ENCODE results near the gene APOBEC4. TPM values are rescaled to one million over a fixed set of nuclear protein-coding genes. Genes with fewer than 3 reads are reported as not detected.

The APOBEC4 gene
- total and polyA plus RNA-seq, 2 of the 4 experiments (the other 2 are of a cell fraction) = not detected

DNA sequence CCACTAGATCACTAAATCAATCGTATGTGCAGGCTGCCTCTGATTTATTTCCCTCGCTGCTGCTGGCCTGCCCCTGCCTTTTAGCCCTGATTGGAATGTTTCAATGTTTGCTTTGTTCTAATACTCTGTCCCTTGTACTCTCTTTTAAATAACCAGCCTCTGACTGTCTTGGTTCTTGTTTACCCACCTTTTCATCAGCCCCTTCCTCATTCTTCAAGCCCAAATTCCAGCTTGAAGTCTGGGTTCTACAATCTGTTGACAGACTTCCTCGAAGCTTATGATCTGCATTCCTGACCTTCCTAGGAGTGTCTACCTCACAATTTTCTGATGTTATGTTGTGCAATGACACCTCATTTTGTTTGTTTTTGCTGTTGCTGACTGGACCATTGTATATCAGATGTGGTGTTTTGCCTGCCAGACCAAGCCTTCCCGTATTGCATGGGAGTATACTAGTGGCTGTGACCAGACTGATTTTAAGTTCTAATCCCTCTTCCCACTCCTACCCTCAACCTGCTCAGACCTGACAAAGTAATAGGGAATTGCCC is 46.6 kb upstream of the APOBEC4 start:
- H2BK5ac ChIP-seq (ENCODE audit: low read depth, low read length, poor library complexity, severe bottlenecking) = peak overlapping the region; percentile 6
- no peak overlapping the region for H3K4me3 ChIP-seq (ENCODE audit: insufficient read depth, low read depth, low read length)
- no peak overlapping the region for H3K4me2 ChIP-seq (ENCODE audit: low read depth, low read length)
- no peak overlapping the region for H3K18ac ChIP-seq (ENCODE audit: low read depth, low read length)
- H3K4me1 ChIP-seq (ENCODE audit: control insufficient read depth, insufficient read depth, low read length) = peaks cover 3% of the 10 kb centered on the region; the same call in 1 of the 2 replicates
- ATAC-seq (ENCODE audit: low read depth) = peak; percentile 75
- H3K27me3 ChIP-seq (ENCODE audit: control insufficient read depth, insufficient read depth, low read length) = no peaks in the 10 kb centered on the region
- H4K8ac ChIP-seq (ENCODE audit: low read depth in 2 of 2, low read length in 2 of 2) = no peak overlapping the region
- H3K23ac ChIP-seq (ENCODE audit: low read depth, low read length) = no peak overlapping the region
- peak overlapping the region; percentile 35; the same call in 1 of the 2 replicates for H3K4ac ChIP-seq (ENCODE audit: low read depth, low read length)
- 0 out of 4 replicates have a peak, but pooled peaks cover 0 to 5% of the 10 kb centered on the region in 2 experiments for H3K79me1 ChIP-seq (ENCODE audit: low read depth in 1 of 2, low read length in 2 of 2)
- peak; percentile 86 for TF ChIP-seq CEBPB (IDR thresholded peaks at IDR 0.05; ENCODE audit: low read depth, low read length)
- TF ChIP-seq MXI1 (IDR thresholded peaks at IDR 0.05; ENCODE audit: borderline replicate concordance, low read depth, low read length) = no peak
- ChIA-PET CTCF (no interaction called here), POLR2A (ENCODE audit: unreplicated experiment) (no interaction called here)
- H2AK9ac ChIP-seq (replicated peaks; ENCODE audit: low read depth, low read length, poor library complexity) = no peak overlapping the region
- no peak overlapping the region for H2AK5ac ChIP-seq (ENCODE audit: low read depth, low read length)
- no peak overlapping the region for H3K27ac ChIP-seq (ENCODE audit: insufficient read depth, low read length)
- no peak overlapping the region for H3K9ac ChIP-seq (ENCODE audit: low read depth, low read length)
- peaks cover 16% of the 10 kb centered on the region for H3K9me1 ChIP-seq (ENCODE audit: insufficient read depth, low read length)
- no peaks in the 10 kb centered on the region for H3K9me3 ChIP-seq (ENCODE audit: control insufficient read depth, insufficient read depth, low read length)
- H4K20me1 ChIP-seq (ENCODE audit: insufficient read depth, low read length) = no peaks in the 10 kb centered on the region
- WGBS, 2 experiments (ENCODE audit: extremely low coverage in 2 of 2, insufficient read length in 1 of 2) = no CpG with 5 or more reads among the region's 4 CpGs
- H4K91ac ChIP-seq (ENCODE audit: insufficient read depth, low read depth, low read length) = no peak overlapping the region
- peak; percentile 40 for DNase-seq
- BruUV-seq (replicated peaks) = no TSS peak
- intact Hi-C loops (cut with micrococcal nuclease) = no loop called here
- H2AFZ ChIP-seq (replicated peaks; ENCODE audit: low read length, poor library complexity) = no peak overlapping the region
- no peak overlapping the region for H2BK20ac ChIP-seq (ENCODE audit: low read depth, low read length)
- no peak overlapping the region for H4K5ac ChIP-seq (ENCODE audit: low read depth, low read length)
- H2BK15ac ChIP-seq (ENCODE audit: low read depth, low read length) = no peak overlapping the region
- no peak overlapping the region for H3K14ac ChIP-seq (replicated peaks; ENCODE audit: low read depth, low read length)
- dilution Hi-C loops (cut with HindIII; ENCODE audit: low sequenced_read_pairs, unreplicated experiment) = no loop called here
- in situ Hi-C loops (cut with MboI; ENCODE audit: low sequenced_read_pairs) = no loop called here
- no peak overlapping the region for H3K56ac ChIP-seq (ENCODE audit: extremely low read depth, insufficient read depth, low read length)
- H2BK120ac ChIP-seq (ENCODE audit: low read depth, low read length) = 0 out of 2 replicates have a peak overlapping the region, but pooled peaks have one; percentile 8
- no peaks in the 10 kb centered on the region for H3K36me3 ChIP-seq (ENCODE audit: control insufficient read depth, insufficient read depth, low read length)
